ENCODE data around the gene TRIP10.

DNA sequence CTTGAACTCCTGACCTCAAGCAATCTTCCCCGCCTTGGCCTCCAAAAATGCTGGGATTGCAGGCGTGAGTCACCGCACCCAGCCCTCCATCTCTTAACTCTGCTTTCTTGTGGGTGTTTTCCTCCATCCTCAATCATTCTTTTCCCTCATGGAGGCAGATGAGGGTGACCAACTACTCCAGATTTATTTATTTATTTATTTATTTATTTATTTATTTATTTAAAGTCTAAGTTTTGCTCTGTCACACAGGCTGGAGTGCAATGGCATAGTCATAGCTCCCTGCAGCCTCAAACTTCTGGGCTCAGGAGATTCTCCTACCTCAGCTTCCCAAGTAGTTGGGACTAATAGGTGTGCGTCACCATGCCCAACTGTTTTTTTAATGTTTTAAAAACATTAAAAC lies 47.9 kb downstream of the TRIP10 start:
- no peak for TF ChIP-seq EZH2 (IDR thresholded peaks at IDR 0.05)
- TF ChIP-seq, protein P1, sequence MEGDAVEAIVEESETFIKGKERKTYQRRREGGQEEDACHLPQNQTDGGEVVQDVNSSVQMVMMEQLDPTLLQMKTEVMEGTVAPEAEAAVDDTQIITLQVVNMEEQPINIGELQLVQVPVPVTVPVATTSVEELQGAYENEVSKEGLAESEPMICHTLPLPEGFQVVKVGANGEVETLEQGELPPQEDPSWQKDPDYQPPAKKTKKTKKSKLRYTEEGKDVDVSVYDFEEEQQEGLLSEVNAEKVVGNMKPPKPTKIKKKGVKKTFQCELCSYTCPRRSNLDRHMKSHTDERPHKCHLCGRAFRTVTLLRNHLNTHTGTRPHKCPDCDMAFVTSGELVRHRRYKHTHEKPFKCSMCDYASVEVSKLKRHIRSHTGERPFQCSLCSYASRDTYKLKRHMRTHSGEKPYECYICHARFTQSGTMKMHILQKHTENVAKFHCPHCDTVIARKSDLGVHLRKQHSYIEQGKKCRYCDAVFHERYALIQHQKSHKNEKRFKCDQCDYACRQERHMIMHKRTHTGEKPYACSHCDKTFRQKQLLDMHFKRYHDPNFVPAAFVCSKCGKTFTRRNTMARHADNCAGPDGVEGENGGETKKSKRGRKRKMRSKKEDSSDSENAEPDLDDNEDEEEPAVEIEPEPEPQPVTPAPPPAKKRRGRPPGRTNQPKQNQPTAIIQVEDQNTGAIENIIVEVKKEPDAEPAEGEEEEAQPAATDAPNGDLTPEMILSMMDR (IDR thresholded peaks at IDR 0.05) = no peak
